Hippocampal formation (tissue), 2 donors: Measurements from ENCODE around the gene BCAR1.

Experiments
- DNase-seq, 2 donors: peaks; one replicate each; lab custom pipeline; 2025; lab: John Stamatoyannopoulos, UW

Gene BCAR1

DNA sequence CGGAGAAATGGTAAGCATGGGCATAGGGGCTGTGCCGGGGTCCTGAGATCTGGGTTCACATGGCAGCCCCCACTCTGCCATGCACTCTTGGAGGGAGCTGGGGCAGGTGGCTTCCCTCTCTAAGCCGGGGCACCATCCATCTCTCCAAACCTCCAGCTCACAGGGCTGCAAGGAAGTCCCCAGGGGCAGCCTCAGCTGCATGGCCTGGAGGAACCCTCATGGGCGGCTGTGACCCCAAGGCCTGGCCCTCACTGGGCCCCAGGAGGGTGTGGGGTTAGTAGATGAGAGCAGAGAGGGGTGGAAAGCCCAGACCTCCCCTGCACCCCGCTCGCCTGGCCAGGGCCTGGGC is 47.0 kb downstream of the BCAR1 start:
- DNase-seq, result no peak

DNA sequence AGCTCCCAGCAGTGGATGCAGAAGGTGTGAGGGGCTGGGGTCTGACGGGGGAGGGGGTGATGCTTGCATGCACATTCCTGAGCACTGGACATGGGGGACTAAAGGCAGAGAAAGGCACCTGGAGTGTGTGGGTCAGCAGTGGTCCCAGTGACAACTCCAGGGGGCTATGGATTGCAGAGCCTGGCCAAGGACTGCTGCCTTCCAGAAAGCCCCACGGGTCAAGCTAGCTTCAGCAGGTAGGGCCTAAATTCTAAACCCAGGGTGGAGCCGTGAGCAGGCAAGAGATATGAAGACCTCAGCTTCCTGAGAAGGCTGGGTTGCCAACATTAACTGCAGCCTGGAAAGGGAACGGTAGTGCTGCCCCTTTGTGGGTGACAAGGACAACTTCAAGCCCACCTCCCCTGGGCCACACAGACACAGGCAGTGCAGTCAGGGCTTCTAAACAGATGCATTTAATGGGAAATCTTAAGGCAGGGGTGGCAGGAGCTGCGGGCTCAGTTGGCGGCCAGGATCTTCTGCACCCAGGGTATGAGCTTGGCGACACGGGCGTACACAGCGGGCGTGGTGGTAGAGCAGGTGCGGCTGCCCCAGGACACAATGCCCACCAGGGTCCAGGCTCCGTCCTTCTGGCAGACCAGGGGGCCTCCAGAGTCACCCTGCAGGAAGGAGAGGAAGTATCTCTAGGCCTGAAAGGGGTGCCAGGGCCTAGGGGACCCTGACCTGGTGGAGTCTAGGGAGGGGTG is 47.6 kb downstream of the BCAR1 start:
- no peak for DNase-seq

DNA sequence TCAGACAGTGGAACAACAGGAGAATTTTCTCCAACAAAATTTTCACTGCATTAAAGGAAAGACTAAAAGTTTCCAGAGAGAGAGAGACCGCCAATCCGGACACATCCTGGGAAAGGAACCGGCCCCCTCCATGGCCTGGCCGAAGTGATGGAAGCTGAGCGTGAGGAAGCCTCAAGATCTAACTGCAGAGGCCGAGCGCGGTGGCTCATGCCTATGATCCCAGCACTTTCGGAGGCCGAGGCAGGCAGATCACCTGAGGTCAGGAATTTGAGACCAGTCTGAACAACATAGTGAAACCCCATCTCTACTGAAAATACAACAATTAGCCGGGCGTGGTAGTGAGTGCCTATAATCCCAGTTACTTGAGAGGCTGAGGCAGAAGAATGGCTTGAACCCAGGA is 48.3 kb downstream of the BCAR1 start:
- DNase-seq, result no peak

DNA sequence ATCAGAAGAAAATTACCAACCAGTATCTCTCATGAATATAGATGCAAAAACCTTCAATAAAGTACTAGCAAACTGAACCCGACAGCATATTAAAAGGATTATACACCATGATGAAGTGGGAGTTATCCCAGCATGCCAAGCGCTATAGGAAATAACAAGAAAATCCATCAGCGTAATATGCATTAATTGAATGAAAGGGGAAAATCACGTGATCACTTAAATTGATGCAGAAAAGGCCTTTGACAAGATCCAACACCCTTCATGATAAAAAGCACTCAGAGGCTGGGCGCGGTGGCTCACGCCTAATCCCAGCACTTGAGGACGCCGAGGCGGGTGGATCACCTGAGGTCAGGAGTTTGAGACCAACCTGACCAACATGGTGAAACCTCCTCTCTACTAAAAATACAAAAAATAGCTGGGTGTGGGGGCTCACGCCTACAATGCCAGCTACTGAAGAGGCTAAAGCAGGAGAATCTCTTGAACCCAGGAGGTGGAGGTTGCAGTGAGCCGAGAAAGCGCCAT is 49.3 kb downstream of the BCAR1 start:
- no peak for DNase-seq

DNA sequence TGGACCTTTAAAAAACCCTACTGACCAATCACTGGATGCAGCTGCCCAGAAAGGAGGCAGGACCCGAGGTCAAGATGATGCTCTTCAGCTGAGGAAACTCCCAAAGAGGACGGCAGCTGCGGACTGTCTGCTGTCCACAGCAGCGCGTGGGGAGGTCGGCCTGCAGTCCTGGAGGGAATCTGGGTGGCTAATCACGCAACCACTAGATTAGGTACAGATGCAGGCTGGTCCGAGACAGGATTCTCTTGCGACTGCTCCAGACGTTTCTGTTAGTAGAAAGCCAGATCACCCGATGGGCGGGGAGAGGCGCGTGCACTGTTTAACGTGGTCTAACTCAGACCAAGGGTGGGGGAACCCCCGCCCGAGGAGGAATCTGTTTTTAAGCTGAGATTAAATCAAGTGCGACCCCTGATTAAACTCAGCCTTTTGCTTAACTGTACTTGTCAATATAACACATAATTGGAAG is 53.3 kb downstream of the BCAR1 start:
- DNase-seq, result no peak

DNA sequence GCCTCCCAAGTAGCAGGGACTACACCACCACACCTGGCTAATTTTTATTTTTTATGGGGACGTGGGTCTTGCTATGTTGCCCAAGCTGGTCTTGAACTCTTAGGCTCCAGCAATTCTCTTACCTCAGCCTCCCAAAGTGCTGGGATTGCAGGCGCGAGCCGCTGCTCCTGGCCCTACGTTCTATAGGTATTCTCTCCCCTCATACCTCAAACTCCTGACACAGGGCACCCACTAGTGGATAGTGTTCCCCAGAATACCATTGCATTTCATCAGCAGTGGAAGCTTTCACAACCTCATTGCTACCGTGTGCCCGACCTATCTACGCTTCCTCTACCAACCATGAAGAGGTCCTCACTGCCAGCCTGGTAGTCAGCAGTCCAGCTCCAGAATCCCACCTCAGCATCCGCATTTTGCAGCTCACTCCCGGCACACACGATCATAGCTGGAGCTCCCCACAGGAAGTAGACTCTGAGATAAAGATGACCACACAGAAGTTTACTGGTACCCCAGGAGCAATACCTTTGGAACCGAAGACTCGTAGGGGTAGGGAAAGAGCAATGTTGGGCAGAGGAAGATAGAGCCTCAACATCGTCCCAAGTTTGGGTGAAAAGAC is 53.8 kb downstream of the BCAR1 start:
- DNase-seq, result no peak

DNA sequence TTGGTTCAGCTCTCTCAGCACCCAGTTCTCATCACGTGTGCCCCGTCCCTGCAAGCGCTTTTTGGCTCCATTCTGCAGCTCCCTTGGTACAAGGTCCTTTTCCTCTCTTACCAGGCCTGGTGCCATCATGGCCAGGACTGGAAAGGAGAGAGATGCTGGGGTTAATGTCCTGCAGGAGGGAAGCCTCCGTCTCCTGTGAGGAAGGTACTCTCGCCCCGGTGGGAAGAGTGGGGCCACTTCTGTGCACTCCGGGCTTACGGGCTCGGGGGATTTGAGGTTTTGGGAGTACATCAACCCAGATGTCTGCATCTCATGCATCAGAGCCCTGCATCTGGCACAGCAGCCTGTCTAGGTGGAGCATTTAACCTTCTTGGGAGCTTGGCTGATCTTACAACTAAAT is 54.6 kb downstream of the BCAR1 start:
- no peak for DNase-seq

DNA sequence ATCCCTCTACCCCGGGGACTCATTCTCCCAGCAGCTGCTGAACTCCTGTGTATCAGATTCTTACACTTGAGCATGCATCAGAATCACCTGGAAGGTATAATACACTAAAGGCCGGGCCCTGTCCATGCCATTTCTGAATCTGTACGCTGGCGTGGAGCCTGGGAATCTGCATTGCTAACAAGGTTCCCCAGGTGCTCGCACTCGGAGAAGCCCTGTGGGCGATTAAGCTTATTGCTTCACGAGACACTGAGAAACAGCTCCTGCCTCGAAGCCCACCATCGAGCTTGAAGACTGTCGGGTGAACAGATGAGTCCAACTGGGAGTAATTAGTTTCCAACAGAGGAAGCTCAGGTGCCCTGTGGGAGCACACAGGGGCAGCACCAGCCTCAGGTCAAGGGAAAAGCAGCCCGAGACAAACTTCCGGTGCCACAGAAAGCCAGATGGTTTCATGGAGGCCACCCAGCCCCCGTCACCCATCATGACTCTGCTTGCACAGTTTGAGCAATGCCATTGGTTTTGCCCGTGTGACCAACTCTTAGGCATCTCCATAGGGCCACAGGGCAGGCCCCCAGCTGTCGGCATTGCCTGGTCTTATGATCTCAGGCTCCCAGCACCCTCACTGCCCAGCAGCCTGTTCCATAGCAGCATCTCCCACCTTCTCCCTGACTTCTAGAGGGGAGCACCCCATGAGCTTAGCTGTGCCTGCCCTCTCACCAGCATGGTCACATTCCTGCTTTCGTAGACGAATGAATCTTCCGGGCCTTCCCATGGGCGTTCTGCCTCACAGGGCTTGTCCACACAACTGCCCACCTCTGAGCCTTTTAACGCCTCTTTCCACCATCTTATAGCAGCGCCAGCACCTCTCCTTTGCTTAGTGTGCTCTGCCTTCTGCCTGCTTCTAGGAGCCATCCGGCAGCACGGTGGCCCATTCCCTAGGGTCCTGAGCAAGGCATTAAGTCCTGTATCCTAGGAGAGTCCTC is 55.3 kb downstream of the BCAR1 start:
- DNase-seq, result no peak

DNA sequence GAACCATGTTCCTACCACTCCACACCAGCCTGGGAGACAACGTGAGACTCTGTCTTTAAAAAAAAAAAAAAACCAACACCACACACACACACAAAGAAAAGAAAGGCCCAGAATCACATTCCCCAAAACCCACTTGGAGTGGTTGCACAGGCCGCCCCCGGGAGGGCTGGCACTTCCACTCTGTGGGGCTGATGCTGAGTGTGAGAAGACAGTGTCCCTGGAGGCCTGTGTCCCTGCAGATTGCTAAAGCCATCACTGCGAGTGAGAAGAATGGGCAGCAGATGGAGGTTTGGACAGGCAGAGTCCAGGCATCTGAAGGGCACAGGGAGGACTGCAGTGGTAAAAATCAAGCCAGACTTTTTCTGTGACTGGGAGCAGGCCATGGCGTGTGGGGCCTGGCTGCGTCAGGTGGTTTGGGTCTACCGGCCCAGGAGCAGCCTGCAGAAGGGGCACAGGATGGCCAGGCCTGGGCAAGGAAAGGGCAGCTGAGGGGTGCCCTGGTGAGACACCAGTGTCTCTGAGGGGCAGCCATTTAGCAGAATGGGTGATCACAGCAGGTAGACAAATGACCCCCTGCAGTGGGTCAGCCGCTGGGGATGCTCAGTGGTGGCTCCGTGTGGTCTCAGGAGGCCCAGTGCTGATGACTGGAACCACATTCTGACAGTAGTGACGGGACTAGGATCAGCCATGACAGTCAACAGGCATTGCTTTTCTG is 57.5 kb downstream of the BCAR1 start:
- DNase-seq, result no peak

DNA sequence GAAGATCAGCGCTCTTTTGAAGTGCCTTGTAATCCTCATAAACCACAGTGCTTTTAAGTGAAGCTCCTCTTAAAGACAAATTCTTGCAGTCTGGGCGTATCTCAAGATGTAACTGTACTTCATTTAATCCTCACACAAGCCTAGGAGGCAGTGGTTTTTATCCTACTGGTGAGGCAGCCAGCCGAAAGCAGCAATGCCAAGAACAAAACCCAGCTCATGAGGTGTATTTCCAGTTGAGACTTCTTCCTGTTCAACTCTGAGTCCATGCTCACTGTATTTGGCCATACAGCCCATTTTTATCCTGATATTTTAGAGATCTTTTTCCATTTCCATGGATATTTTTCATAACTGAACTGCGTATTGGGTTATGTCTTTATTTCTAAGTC is 58.2 kb downstream of the BCAR1 start:
- no peak for DNase-seq

DNA sequence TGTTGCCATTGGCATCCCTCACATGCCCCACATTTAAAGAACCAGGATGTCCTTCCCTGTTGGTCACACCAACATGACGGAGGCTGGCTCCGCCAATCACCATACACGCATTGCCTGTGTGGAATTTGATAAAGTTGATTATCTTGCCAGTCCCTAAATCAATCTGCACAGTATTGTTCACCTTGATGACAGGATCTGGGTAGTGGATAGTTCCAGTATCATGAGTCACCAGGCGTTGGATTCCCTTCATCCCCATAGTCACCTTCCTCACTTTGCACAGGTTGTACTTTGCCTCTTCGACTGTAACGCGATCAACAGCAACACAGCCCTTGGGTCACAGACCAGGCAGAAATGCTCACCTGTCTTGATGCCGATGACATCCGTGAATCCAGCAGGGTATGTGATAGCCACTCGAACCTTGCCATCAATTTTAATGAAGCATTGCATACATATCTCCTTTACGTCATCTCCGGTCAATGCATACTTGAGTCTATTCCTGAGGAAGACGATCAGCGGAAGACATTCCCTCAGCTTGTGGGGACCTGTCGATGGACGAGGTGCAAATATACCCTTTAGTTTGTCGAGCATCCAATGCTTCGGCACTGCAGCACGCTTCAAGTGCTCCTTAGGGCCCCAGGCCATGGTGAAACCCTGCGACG is 58.7 kb downstream of the BCAR1 start:
- no peak for DNase-seq

DNA sequence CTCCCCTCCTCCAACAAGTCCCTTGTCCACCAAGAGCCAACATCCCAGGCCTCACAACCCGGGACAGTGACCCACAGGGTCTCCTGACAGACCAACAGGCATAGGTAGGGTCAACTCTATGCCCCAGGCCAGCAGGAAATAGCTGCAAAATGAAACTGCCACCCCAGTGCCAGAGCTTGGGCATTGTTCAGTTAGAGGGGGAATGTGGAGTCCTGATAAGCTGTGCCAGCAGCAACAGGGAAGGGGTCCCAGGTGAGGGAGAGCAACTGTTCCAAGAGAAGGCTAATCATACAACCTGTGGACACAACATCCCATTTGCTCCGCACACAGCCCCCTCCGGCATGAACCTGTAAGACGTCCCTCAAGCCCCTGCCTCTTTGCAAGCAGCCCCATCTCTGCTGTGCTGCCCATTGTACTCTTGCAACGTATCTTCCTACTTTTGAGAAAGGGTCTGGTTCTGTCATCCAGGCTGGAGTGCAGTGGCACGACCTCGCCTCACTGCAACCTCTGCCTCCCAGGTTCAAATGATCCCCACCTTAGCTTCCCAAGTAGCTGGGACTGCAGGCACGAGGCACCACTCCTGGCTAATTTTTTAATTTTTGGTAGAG is 61.7 kb downstream of the BCAR1 start:
- DNase-seq, result no peak

DNA sequence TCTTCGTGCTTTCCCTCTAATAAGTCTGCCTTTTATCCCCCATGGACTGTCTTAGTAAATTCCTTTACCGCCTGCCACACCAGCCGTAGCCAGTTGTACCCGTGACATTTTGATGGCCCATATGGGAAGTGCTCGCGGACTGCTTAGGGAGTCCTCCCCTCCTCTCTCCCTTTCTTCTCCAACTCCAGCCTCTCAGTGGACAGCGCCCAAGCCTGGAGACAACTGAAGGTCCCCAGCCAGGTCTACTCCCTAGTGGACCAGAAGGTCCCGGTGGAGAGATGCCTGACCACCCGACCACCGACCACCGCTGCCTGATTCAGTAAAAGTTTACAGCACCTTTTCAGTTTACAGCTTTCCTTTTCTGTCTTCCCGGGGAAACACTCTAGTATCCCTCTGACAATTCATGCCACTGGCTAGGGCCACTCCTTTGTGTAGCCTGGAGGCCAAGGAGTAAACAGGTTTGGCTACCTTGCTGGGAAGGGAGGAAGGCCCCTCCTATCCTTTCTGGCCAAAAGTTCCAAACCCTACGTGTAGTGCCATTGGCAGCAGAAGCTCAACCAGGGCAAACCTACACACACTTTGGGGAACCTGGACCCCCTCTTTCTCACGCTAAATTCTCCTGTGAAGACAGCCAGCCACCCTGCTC is 62.5 kb downstream of the BCAR1 start:
- DNase-seq, result no peak

DNA sequence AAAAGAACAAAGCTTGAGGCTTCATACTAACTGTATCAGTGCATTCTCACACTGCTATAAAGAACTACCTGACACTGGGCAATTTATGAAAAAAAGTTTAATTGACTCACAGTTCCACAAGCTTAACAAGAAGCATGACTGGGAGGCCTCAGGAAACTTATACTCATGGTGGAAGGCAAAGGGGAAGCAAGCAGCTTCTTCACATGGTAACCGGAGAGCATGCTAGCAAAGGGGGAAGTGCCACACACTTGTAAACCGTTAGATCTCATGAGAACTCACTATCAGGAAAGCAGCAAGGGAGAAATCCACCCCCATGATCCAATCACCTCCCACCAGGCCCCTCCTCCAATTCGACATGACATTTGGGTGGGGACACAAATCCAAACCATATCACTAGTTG is 69.8 kb downstream of the BCAR1 start:
- no peak for DNase-seq

DNA sequence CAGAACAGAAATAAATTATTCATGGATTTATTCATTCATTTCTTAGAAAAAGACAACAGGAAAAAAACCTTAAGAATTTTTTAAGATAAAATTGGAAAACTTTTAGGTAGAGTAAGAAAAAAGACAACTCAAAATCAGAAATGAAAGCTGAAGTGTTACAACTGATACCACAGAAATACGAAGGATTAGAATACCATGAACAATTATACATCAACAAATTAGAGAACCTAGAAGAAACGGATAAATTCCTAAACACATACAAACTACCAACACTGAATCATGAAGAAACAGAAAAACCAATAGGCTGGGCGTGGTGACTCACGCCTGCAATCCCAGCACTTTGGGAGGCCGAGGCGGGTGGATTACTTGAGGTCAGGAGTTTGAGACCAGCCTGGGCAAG is 72.2 kb downstream of the BCAR1 start:
- no peak for DNase-seq
